Stimulated activated CD4-positive, alpha-beta T cell treated with anti-CD3 and anti-CD28 coated beads, Interleukin-4, amount 100 ng/mL, for 1 hour (primary cell): ENCODE measurements around the gene KSR2.

Source experiments
- DNase-seq: peaks from one replicate; pipeline ENCODE4 v3.0.0-alpha.2; 2020

The KSR2 gene

GRCh38 chr12:117855165-117855564 is 113.6 kb downstream of the KSR2 start:
- no peak for DNase-seq

DNA sequence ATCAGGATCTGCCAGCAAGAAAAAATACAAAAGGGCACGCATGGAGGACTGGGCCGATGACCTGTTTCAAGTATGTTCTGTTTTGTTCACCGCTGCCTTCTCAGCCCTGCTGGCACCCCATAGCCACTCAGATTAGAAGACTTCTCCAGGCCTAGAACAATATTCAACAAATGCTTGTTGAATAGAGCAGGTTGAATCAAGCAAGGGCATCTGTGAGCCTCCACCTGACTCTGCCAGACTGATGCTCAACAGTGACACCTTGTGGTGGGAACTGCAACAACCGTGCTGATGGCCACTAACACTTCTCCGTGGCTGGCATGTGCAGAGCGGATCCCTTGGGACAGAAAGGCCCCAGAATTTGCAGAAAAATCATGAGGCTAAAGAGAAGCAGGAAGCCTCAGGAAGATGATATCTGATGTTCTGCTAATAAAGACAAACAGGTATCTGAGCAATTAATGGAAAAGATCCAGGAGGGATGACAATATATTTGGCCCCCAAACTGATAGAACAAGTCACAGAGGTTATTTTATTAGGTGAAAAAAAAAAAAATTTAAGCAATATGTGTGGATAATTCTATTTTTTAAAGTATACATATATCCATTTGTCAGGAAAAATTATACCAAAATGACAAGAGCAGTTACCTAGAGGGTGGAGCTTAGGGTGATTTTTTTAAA is 114.3 kb downstream of the KSR2 start:
- peak; percentile 32 for DNase-seq

DNA sequence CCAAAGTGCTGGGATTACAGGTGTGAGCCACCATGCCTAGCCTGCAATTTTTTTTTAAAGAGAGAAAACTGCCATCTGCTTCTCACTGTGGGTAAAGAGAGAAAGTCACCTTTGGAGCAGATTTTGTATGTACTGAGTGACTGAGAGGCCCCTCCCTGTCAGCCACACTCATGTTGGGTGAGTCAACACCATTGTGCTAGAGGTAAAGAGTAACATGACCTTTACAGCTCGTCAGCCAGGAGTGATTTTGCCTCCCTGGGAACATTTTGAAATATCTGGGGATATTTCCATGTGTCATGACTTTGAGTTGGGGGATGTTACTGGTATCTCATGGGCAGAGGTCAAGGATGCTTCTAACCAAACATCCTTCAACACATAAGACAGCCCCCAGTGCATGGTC is 115.2 kb downstream of the KSR2 start:
- no peak for DNase-seq

- DNase-seq = no peak
Measured at GRCh38 chr12:117850048-117850447, 118.7 kb downstream of the KSR2 start.

GRCh38 chr12:117847371-117847770 is 121.4 kb downstream of the KSR2 start:
- DNase-seq = no peak

DNA sequence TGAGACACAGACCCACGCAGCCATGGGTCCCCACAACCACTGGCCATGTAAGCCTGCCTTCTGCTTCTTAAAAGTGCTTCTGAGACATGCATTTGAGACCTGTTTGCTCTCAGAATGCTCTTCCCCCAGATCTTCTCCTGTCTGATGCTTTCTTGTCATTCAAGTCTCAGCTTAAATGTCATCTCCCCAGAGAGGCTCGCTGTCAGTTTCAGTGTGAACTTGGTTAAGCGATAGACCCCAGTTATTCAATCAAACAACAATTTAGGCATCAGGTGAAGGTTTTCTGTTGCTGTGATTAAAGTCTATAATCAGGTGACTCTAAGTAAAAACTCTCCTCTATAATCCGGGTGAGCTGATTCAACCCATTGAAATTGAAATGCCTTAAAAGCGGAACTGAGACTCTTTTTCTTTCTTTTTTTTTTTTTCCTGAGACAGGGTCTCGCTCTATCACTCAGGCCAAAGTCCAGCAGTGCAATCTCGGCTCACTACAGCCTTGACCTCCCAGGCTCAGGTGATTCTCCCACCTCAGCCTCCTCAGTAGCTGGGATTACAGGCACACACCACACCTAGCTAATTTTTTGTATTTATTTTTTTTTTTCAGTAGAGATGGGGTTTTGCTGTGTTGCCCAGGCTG is 123.4 kb downstream of the KSR2 start:
- DNase-seq = no peak

- DNase-seq = no peak
Measured at GRCh38 chr12:117844114-117844830, 124.5 kb downstream of the KSR2 start.

DNA sequence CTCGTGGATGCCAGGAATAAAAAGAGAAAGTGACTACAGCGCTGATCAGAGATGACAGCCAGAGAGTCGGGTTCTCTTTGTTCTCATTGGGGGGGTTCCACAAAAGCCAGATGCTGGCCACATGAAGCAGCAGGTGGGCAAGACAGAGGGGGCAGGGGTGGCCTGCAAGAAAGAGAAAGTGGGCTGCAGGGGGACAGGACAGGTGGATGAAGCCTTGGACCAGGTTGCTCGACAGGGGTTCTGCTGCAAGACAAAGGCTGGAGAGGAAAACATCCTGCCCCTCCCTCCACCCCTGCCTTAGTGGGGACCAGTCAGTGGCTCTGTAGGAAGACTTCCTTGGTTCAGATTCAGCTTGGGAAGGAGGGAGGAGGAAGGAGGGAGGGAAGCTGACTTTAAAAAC is 126.2 kb downstream of the KSR2 start:
- DNase-seq = no peak

GRCh38 chr12:117842220-117842619 is 126.6 kb downstream of the KSR2 start:
- no peak for DNase-seq

GRCh38 chr12:117837737-117838050 is 131.1 kb downstream of the KSR2 start:
- DNase-seq = no peak

- DNase-seq = peak; percentile 76
Measured at GRCh38 chr12:117836999-117837736, 131.6 kb downstream of the KSR2 start.

- no peak for DNase-seq
Measured at GRCh38 chr12:117836476-117836875, 132.3 kb downstream of the KSR2 start.

DNA sequence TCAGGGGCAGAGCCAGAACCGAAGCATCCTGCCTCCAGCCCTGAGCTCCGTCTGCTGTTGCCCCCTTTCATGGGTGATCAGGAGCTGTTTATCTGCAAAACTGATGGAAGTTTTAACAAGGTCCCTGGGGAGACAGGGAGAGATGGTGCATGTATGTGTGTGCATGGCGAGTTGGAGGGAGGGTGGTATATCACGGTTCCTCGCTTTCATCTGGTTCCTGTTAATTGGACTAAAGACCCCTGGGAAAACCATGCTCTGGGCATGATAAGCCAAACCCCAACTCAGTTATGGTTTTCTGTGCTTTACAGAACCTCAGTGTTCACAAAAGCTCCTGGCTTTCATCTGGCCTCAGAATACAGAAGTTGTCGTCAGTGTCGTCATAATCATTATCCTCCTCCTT is 133.6 kb downstream of the KSR2 start:
- DNase-seq = no peak

GRCh38 chr12:117832459-117833457 is 136.0 kb downstream of the KSR2 start:
- no peak for DNase-seq

GRCh38 chr12:117830471-117830870 is 138.3 kb downstream of the KSR2 start:
- no peak for DNase-seq

GRCh38 chr12:117829108-117829507 is 139.7 kb downstream of the KSR2 start:
- DNase-seq = no peak

- DNase-seq = no peak
Measured at GRCh38 chr12:117827660-117828059, 141.1 kb downstream of the KSR2 start.

GRCh38 chr12:117825827-117826226 is 143.0 kb downstream of the KSR2 start:
- DNase-seq = no peak

DNA sequence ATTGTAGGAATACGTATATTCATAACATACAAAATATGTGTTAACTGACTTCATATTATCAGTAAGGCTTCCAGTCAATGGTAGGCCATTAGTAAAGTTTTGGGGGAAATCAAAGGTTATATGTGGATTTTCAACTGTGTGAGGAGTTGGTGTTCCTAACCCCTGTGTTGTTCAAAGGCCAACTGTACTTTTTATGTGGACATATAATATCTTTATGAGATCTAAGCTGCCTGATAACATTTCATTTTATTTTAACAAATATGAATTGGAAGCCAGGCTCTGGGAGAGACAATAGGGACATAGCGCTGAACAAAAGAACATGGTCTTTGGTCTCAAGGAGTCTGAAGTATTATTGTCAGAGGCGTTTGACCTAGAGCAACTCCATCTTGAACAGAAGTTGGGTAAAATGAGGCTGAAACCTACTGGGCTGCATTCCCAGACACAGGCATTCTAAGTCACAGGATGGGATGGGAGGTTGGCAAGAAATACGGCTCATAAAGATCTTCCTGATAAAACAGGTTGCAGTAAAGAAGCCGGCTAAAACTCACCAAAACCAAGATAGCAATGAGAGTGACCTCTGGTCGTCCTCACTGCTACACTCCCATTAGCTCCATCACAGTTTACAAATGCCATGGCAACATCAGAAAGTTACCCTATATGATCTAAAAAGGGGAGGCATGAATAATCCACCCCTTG is 147.2 kb downstream of the KSR2 start:
- DNase-seq = no peak

DNA sequence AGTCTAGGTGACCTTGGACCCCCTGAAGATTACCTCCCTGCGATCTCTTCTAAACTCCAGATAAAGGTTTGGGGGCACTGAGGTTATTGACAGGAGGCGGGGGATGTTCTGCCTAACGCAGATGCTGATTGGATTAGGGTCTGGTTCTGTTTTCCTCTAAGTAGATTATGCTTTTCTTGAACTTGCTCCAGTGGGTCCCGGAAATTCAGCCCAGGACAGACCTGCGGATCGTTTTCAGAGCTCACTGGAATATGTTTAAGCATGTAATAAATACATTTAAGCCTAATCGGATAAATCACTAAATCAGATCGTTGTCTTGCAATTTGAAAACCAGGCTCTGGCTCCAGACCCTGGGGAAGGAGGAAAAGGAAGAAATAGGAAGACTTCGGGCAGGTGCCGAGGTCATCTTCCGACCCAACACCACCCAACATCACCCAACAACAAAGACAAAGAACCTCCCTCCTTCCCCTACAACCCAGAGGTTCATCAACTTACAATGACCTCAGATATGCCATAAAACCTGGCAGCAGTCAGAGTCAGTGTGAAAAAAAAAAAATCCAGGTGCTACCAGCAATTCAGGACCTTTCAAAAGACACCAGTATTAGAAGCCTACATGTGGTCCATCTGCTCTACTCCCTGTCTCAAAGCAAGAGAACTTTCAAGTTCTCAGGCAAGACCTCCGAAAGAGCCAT is 148.4 kb downstream of the KSR2 start:
- DNase-seq = no peak

GRCh38 chr12:117819160-117819559 is 149.6 kb downstream of the KSR2 start:
- DNase-seq = no peak
